Activated CD8-positive, alpha-beta T cell treated with anti-CD3 and anti-CD28 coated beads, Interleukin-2, amount 10 ng/mL, durations not matched to agents 7 days and 5 days (primary cell): ENCODE data around the gene B4GAT1. TPM values are rescaled to one million over a fixed set of nuclear protein-coding genes. Genes with fewer than 3 reads are reported as not detected.
"Not testable (repeated sequence)": the region's sequence is repeated elsewhere in the genome, so short reads cannot be mapped to it uniquely, and the experiment has no call there.

Source experiments
- ATAC-seq: fragments of 150-1000 bp; cut with Tn5 transposase; one replicate; pipeline ENCODE4 v1.10.0; 2021; ENCODE audit warnings: moderate library complexity
- CTCF ChIA-PET: fragments of 350-600 bp; sonication (Branson Sonifier 250); formaldehyde crosslinking; loops from one replicate; lab custom pipeline; 2021; ENCODE audit warnings: antibody characterized with exemption; lab: Charles Lee
- POLR2A ChIA-PET: fragments of 350-600 bp; sonication (Branson Sonifier 250); formaldehyde crosslinking; loops from one replicate; lab custom pipeline; 2021; ENCODE audit warnings: antibody characterized with exemption; lab: Charles Lee
- DNase-seq: peaks from one replicate; pipeline ENCODE4 v3.0.0-alpha.2; 2020
- H3K27ac Mint-ChIP-seq: one replicate; pipeline ENCODE4 v1.8.0; 2021; ENCODE audit warnings: mild to moderate bottlenecking, mixed read lengths
- H3K27me3 Mint-ChIP-seq: one replicate; pipeline ENCODE4 v1.8.0; 2021; ENCODE audit warnings: low read depth, mixed read lengths
- H3K36me3 Mint-ChIP-seq: one replicate; pipeline ENCODE4 v1.8.0; 2021; ENCODE audit warnings: low read depth, mixed read lengths
- H3K4me1 Mint-ChIP-seq: one replicate; pipeline ENCODE4 v1.8.0; 2021; ENCODE audit warnings: low read depth, mixed read lengths
- H3K4me3 Mint-ChIP-seq: one replicate; pipeline ENCODE4 v1.8.0; 2021; ENCODE audit warnings: mild to moderate bottlenecking, mixed read lengths
- H3K9me3 Mint-ChIP-seq: one replicate; pipeline ENCODE4 v1.8.0; 2022; ENCODE audit warnings: mixed read lengths; ENCODE audit not compliant: insufficient read depth
- total RNA-seq, 2 experiments: library from RNA; stranded (reverse); gene quantifications; one replicate each; pipeline ENCODE4 v1.2.3, GENCODE V29; 2021

The B4GAT1 gene
- total RNA-seq, 2 experiments from 2014 or later, result 7.6 TPM

GRCh38 chr11:66312549-66313320 is 34.7 kb downstream of the B4GAT1 start:
- Mint-ChIP-seq H3K4me1 (peaks cover 36% of the 10 kb centered on the region), H3K36me3 (peaks cover 25% of the 10 kb centered on the region), H3K27ac (peak overlapping the region; percentile 99), H3K9me3 (no peaks in the 10 kb centered on the region), H3K4me3 (peak overlapping the region; percentile 87), H3K27me3 (no peaks in the 10 kb centered on the region)
- peak; percentile 100 for DNase-seq
- ChIA-PET CTCF (interaction anchor here (0.6 to 6.3 kb wide), 22 partner anchors 9 to 365 kb away, joined by 3 to 194 read pairs (median 12); partner anchors contain the start of genes B4GAT1, BRMS1, MRPL11 and RBM4B), POLR2A (interaction anchor here (1.0 to 3.7 kb wide), 14 partner anchors 9 to 59 kb away, joined by 3 to 45 read pairs (median 7); partner anchors contain the start of genes BRMS1, RIN1, SLC29A2 and YIF1A)
- ATAC-seq, result peak; percentile 76

- Mint-ChIP-seq H3K9me3 (no peaks in the 10 kb centered on the region), H3K27me3 (no peaks in the 10 kb centered on the region), H3K27ac (peak overlapping the region; percentile 99), H3K4me3 (peak overlapping the region; percentile 87), H3K36me3 (peaks cover 25% of the 10 kb centered on the region), H3K4me1 (peaks cover 29% of the 10 kb centered on the region)
- ATAC-seq, result peak; percentile 74
- POLR2A ChIA-PET, result interaction anchor here (0.6 to 3.7 kb wide), 17 partner anchors 10 to 358 kb away, joined by 3 to 45 read pairs (median 7); partner anchors contain the start of genes B4GAT1, BRMS1, RIN1 and SLC29A2
- CTCF ChIA-PET, result interaction anchor here (0.6 to 6.3 kb wide), 34 partner anchors 10 to 366 kb away, joined by 3 to 194 read pairs (median 6); partner anchors contain the start of genes B4GAT1, BRMS1, MRPL11 and RAB1B
- DNase-seq, result peak; percentile 98
These were observed 35.4 kb downstream of the B4GAT1 start for GRCh38 chr11:66311965-66312548.

GRCh38 chr11:66311470-66311964 is 35.9 kb downstream of the B4GAT1 start:
- ATAC-seq, result no peak
- POLR2A ChIA-PET, result interaction anchor here (0.6 to 3.7 kb wide), 12 partner anchors 10 to 358 kb away, joined by 3 to 45 read pairs (median 6); partner anchors contain the start of genes B4GAT1, BRMS1, RIN1 and YIF1A

DNA sequence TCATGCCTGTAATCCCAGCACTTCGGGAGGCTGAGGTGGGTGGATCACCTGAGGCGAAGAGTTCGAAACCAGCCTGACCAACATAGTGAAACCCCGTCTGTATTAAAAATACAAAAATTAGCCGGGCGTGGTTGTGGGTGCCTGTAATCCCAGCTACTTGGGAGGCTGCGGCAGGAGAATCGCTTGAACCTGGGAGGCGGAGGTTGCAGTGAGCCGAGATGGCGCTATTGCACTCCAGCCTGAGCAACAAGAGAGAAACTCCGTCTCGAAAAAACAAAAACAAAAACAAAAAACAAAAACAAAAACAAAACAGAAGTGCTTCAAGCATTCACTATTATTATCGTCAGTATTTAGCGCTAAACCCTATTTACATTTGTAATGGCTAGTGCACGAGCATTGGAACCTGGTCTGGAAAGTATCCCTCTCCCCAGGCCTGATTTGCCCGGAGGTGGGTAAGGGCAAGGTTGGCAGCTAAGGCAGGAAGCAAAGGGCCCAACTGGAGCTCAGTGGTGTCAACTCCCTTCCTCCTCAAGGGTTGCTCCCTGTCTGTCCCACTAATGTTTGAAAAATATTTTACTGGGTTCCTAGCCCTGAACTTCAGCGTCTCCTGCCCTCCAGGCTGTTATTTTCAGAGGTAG is 36.5 kb downstream of the B4GAT1 start:
- Mint-ChIP-seq H3K36me3 (peaks cover 22% of the 10 kb centered on the region), H3K4me1 (peaks cover 25% of the 10 kb centered on the region)
- not testable (repeated sequence) for H3K9me3 Mint-ChIP-seq, H3K27me3 Mint-ChIP-seq, DNase-seq, ATAC-seq, H3K4me3 Mint-ChIP-seq, H3K27ac Mint-ChIP-seq
- ChIA-PET CTCF (interaction anchor here (0.6 to 6.3 kb wide), 33 partner anchors 11 to 367 kb away, joined by 3 to 194 read pairs (median 5); partner anchors contain the start of genes B4GAT1, BRMS1, DPP3 and MRPL11), POLR2A (interaction anchor here (0.6 to 3.7 kb wide), 11 partner anchors 10 to 40 kb away, joined by 3 to 45 read pairs (median 6); partner anchors contain the start of genes B4GAT1, BRMS1, RIN1 and YIF1A)

More at GRCh38 chr11:66311470-66311964, 35.9 kb downstream of the B4GAT1 start:
- peak overlapping the region; percentile 87 for H3K4me3 Mint-ChIP-seq
- no peak for DNase-seq
- peaks cover 28% of the 10 kb centered on the region for H3K4me1 Mint-ChIP-seq
- H3K27me3 Mint-ChIP-seq, result no peaks in the 10 kb centered on the region
- H3K36me3 Mint-ChIP-seq, result peaks cover 25% of the 10 kb centered on the region
- H3K9me3 Mint-ChIP-seq, result no peaks in the 10 kb centered on the region
- H3K27ac Mint-ChIP-seq, result peak overlapping the region; percentile 99
- CTCF ChIA-PET, result interaction anchor here (0.6 to 6.3 kb wide), 34 partner anchors 11 to 366 kb away, joined by 3 to 194 read pairs (median 5); partner anchors contain the start of genes B4GAT1, BRMS1, DPP3 and MRPL11

DNA sequence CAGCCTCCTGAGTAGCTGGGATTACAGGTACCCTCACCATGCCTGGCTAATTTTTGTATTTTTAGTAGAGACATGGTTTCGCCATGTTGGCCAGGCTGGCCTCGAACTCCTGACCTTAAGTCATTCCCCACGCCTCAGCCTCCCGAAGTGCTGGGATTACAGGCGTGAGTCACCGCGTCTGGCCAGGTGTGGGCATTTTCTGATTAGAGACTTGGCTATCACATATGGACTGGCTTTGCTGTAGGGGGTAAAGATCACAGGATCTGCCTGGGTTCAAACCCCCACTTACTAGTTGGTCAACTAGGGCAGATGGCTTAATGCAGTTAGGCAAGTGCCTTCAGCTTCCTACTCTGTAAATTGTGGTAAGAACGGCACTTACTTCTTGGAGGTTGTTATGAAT is 37.1 kb downstream of the B4GAT1 start:
- CTCF ChIA-PET, result interaction anchor here (1.1 to 6.3 kb wide), 9 partner anchors 11 to 367 kb away, joined by 4 to 194 read pairs (median 37); partner anchors contain the start of genes B4GAT1, BRMS1, RBM4B and RIN1
- H3K27me3 Mint-ChIP-seq, result no peaks in the 10 kb centered on the region
- peaks cover 20% of the 10 kb centered on the region for H3K4me1 Mint-ChIP-seq
- H3K36me3 Mint-ChIP-seq, result peaks cover 16% of the 10 kb centered on the region
- no peaks in the 10 kb centered on the region for H3K9me3 Mint-ChIP-seq
- H3K4me3 Mint-ChIP-seq, result no peak overlapping the region
- DNase-seq (no peak), ATAC-seq (no peak)
- POLR2A ChIA-PET, result no interaction called here
- H3K27ac Mint-ChIP-seq, result no peak overlapping the region

GRCh38 chr11:66309475-66309874 is 38.0 kb downstream of the B4GAT1 start:
- Mint-ChIP-seq H3K9me3 (no peaks in the 10 kb centered on the region), H3K4me3 (no peak overlapping the region), H3K4me1 (peaks cover 13% of the 10 kb centered on the region), H3K27ac (no peak overlapping the region), H3K36me3 (peaks cover 9% of the 10 kb centered on the region), H3K27me3 (no peaks in the 10 kb centered on the region)
- ChIA-PET CTCF (interaction anchor here (1.1 to 6.3 kb wide), 10 partner anchors 11 to 368 kb away, joined by 3 to 194 read pairs (median 22); partner anchors contain the start of genes B4GAT1, BRMS1, RBM4B and RIN1), POLR2A (interaction anchor here (0.7 kb wide), 1 partner anchor 1565 kb away, joined by 4 read pairs; no protein-coding TSS in a partner anchor)
- no peak for ATAC-seq
- DNase-seq, result no peak

DNA sequence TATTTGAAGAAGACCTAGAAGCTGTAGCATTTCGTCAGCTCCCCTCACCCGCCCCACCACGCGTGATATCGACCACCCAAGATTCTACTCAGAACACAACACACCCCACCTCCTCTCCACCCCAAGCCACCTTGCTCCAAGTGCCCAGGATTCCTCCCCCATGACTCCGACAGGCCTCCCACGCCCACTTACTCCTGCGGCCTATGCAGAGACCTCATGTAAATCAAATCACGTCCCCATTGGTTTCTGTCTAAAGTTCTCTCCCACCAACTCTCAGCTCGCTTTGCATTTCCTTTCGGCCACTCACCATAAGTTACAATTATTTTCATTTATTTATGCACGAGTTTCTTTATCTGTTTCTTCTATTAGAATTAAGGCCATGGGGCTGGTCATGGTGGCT is 44.8 kb downstream of the B4GAT1 start:
- Mint-ChIP-seq H3K4me1 (no peaks in the 10 kb centered on the region), H3K27me3 (no peaks in the 10 kb centered on the region), H3K27ac (no peak overlapping the region), H3K9me3 (no peaks in the 10 kb centered on the region), H3K36me3 (no peaks in the 10 kb centered on the region), H3K4me3 (no peak overlapping the region)
- ATAC-seq, result no peak
- CTCF ChIA-PET, result interaction anchor here (2.9 to 8.7 kb wide), 2 partner anchors 8 to 86 kb away, joined by 7 to 59 read pairs; no protein-coding TSS in a partner anchor
- no peak for DNase-seq
- POLR2A ChIA-PET, result no interaction called here

GRCh38 chr11:66299186-66299585 is 48.2 kb downstream of the B4GAT1 start:
- CTCF ChIA-PET, result interaction anchor here (8.7 kb wide), 1 partner anchor 12 kb away, joined by 59 read pairs; no protein-coding TSS in a partner anchor
- H3K27ac Mint-ChIP-seq, result no peak overlapping the region

GRCh38 chr11:66297610-66298009 is 49.8 kb downstream of the B4GAT1 start:
- CTCF ChIA-PET, result interaction anchor here (1.6 to 8.7 kb wide), 2 partner anchors 13 to 91 kb away, joined by 4 to 59 read pairs; no protein-coding TSS in a partner anchor
- Mint-ChIP-seq H3K4me1 (peaks cover under 1% of the 10 kb centered on the region), H3K9me3 (no peaks in the 10 kb centered on the region), H3K27me3 (peaks cover 10% of the 10 kb centered on the region), H3K27ac (no peak overlapping the region), H3K4me3 (no peak overlapping the region), H3K36me3 (peaks cover under 1% of the 10 kb centered on the region)
- no peak for ATAC-seq
- no peak for DNase-seq
- POLR2A ChIA-PET, result no interaction called here

More at GRCh38 chr11:66299186-66299585, 48.2 kb downstream of the B4GAT1 start:
- no peaks in the 10 kb centered on the region for H3K4me1 Mint-ChIP-seq
- no peaks in the 10 kb centered on the region for H3K9me3 Mint-ChIP-seq
- H3K27me3 Mint-ChIP-seq, result no peaks in the 10 kb centered on the region
- POLR2A ChIA-PET, result no interaction called here
- H3K4me3 Mint-ChIP-seq, result no peak overlapping the region
- no peak for ATAC-seq
- DNase-seq, result no peak
- no peaks in the 10 kb centered on the region for H3K36me3 Mint-ChIP-seq
